Neural cell (in vitro differentiated cells): ENCODE results near the gene DPEP2. TPM values are rescaled to one million over a fixed set of nuclear protein-coding genes. Genes with fewer than 3 reads are reported as not detected.

Source experiments
- H2AFZ ChIP-seq: fragments of 200-600, 300-800 bp; sonication (generic), shearing (Covaris generic); 2 replicates; pipeline ENCODE4 v1.6.0; 2014; ENCODE audit warnings: low read depth, mild to moderate bottlenecking, antibody characterized with exemption, low read length, moderate library complexity
- H3F3A ChIP-seq: fragments of 200-600 bp; shearing (Covaris generic); 2 replicates; pipeline ENCODE4 v1.6.1; 2016; ENCODE audit warnings: mild to moderate bottlenecking, moderate library complexity, mixed read lengths, antibody characterized with exemption, low read length; ENCODE audit not compliant: insufficient read depth, poor library complexity, severe bottlenecking
- H3K27ac ChIP-seq: fragments of 200-600, 300-800 bp; sonication (generic), shearing (Covaris generic); 2 replicates; pipeline ENCODE4 v1.5.1; 2014; ENCODE audit warnings: mild to moderate bottlenecking, low read length, moderate library complexity
- H3K27me3 ChIP-seq: fragments of 300-800, 200-600 bp; sonication (generic), shearing (Covaris generic); 2 replicates; pipeline ENCODE4 v1.6.0; 2014; ENCODE audit warnings: mild to moderate bottlenecking, low read depth, low read length, moderate library complexity; ENCODE audit not compliant: insufficient read depth
- H3K36me3 ChIP-seq: fragments of 300-800, 200-600 bp; sonication (generic), shearing (Covaris generic); 2 replicates; pipeline ENCODE4 v1.5.1; 2014; ENCODE audit warnings: mild to moderate bottlenecking, antibody characterized with exemption, low read length, moderate library complexity; ENCODE audit not compliant: insufficient read depth
- H3K4me2 ChIP-seq: fragments of 300-800, 200-600 bp; sonication (generic), shearing (Covaris generic); 2 replicates; pipeline ENCODE4 v1.6.0; 2014; ENCODE audit warnings: mild to moderate bottlenecking, low read length
- H3K4me3 ChIP-seq: fragments of 300-800, 200-600 bp; sonication (generic), shearing (Covaris generic); 2 replicates; pipeline ENCODE4 v1.5.1; 2014; ENCODE audit warnings: mild to moderate bottlenecking, low read length, moderate library complexity
- H3K79me2 ChIP-seq: fragments of 200-600 bp; shearing (Covaris generic); replicated peaks from 2 replicates; pipeline ENCODE4 v1.6.0; 2014; ENCODE audit warnings: mild to moderate bottlenecking, low read length, moderate library complexity; ENCODE audit not compliant: insufficient read depth
- H3K9ac ChIP-seq: fragments of 300-800, 200-600 bp; sonication (generic), shearing (Covaris generic); 2 replicates; pipeline ENCODE4 v1.6.1; 2016; ENCODE audit warnings: mild to moderate bottlenecking, low read length, mixed read lengths
- H3K9me2 ChIP-seq: fragments of 200-600 bp; shearing (Covaris generic); 2 replicates; pipeline ENCODE4 v1.6.1; 2016; ENCODE audit warnings: mild to moderate bottlenecking, low read length, mixed read lengths; ENCODE audit not compliant: insufficient read depth
- H3K9me3 ChIP-seq: fragments of 200-600, 300-800 bp; sonication (generic), shearing (Covaris generic); 2 replicates; pipeline ENCODE4 v1.6.1; 2016; ENCODE audit warnings: mild to moderate bottlenecking, mixed run types, low read length, moderate library complexity, mixed read lengths
- H4K20me1 ChIP-seq: fragments of 200-600 bp; shearing (Covaris generic); 2 replicates; pipeline ENCODE4 v1.6.1; 2016; ENCODE audit warnings: mild to moderate bottlenecking, mixed run types; ENCODE audit not compliant: insufficient read depth
- CTCF ChIP-seq: fragments of 450-650 bp; IDR thresholded peaks from 2 replicates; pipeline ENCODE4 v1.5.1; 2014; ENCODE audit warnings: antibody characterized with exemption, mild to moderate bottlenecking, moderate library complexity; ENCODE audit not compliant: poor library complexity, severe bottlenecking
- EP300 ChIP-seq: fragments of 450-650 bp; conservative IDR thresholded peaks from 2 replicates; pipeline ENCODE4 v1.6.1; 2014; ENCODE audit warnings: antibody characterized with exemption, mild to moderate bottlenecking, moderate library complexity; ENCODE audit not compliant: poor library complexity, severe bottlenecking
- EZH2 ChIP-seq: fragments of 200-600, 300-800 bp; shearing (Covaris generic), sonication (generic); IDR thresholded peaks from 2 replicates; pipeline ENCODE4 v1.6.1; 2014; ENCODE audit warnings: antibody characterized with exemption, low read length, borderline replicate concordance, mild to moderate bottlenecking; ENCODE audit not compliant: insufficient read depth, poor library complexity, severe bottlenecking
- MXI1 ChIP-seq: fragments of 450-650 bp; conservative IDR thresholded peaks from 2 replicates; pipeline ENCODE4 v1.6.1; 2014; ENCODE audit warnings: antibody characterized with exemption, mild to moderate bottlenecking; ENCODE audit not compliant: poor library complexity, severe bottlenecking
- POLR2AphosphoS5 ChIP-seq: IDR thresholded peaks from 2 replicates; pipeline ENCODE4 v1.6.1; 2012
- RAD21 ChIP-seq: fragments of 450-650 bp; conservative IDR thresholded peaks from 2 replicates; pipeline ENCODE4 v1.6.1; 2014; ENCODE audit warnings: antibody characterized with exemption, mild to moderate bottlenecking, moderate library complexity
- SMC3 ChIP-seq: fragments of 450-650 bp; conservative IDR thresholded peaks from 2 replicates; pipeline ENCODE4 v1.6.1; 2014; ENCODE audit warnings: antibody characterized with exemption, mild to moderate bottlenecking, moderate library complexity; ENCODE audit not compliant: poor library complexity
- TAF1 ChIP-seq: IDR thresholded peaks from 2 replicates; pipeline ENCODE4 v1.6.1; 2012; ENCODE audit warnings: low read depth
- polyA plus RNA-seq: library from polyadenylated mRNA; depleted of rRNA; stranded (reverse); fragments of >200 nt; gene quantifications from 2 replicates; pipeline ENCODE4 v1.2.3, GENCODE V29; 2014
- TF ChIP-seq, protein P1 (sequence below): IDR thresholded peaks from 2 replicates; pipeline ENCODE4 v1.6.1; 2012; ENCODE audit warnings: borderline replicate concordance

DPEP2 gene
- polyA plus RNA-seq, 1 donor from 2014 or later, result not detected

- Histone ChIP-seq H2AFZ (no peak overlapping the region), H3K9me2 (no peaks in the 10 kb centered on the region), H3K79me2 (no peaks in the 10 kb centered on the region), H3K36me3 (no peaks in the 10 kb centered on the region), H3K9ac (no peak overlapping the region), H3K4me2 (no peak overlapping the region), H3K4me3 (no peak overlapping the region), H3K9me3 (no peaks in the 10 kb centered on the region), H3F3A (no peaks in the 10 kb centered on the region), H4K20me1 (no peaks in the 10 kb centered on the region), H3K27ac (no peak overlapping the region), H3K27me3 (no peaks in the 10 kb centered on the region)
- no peak for TF ChIP-seq CTCF
- no peak for TF ChIP-seq MXI1
- no peak for TF ChIP-seq TAF1
- TF ChIP-seq SMC3, result no peak
Measured at GRCh38 chr16:67948015-67948414, 51.3 kb downstream of the DPEP2 start.

- Histone ChIP-seq H2AFZ (no peak overlapping the region), H3K9ac (no peak overlapping the region), H3K4me3 (no peak overlapping the region), H3K27me3 (no peaks in the 10 kb centered on the region), H3K9me2 (no peaks in the 10 kb centered on the region), H3K27ac (no peak overlapping the region), H3F3A (no peaks in the 10 kb centered on the region), H3K9me3 (no peaks in the 10 kb centered on the region), H3K79me2 (no peaks in the 10 kb centered on the region), H3K36me3 (no peaks in the 10 kb centered on the region), H4K20me1 (no peaks in the 10 kb centered on the region), H3K4me2 (no peak overlapping the region)
- TF ChIP-seq TAF1 (no peak), CTCF (no peak), EP300 (no peak), MXI1 (no peak), EZH2 (no peak), SMC3 (no peak), POLR2AphosphoS5 (no peak), RAD21 (no peak)
- TF ChIP-seq, protein P1, sequence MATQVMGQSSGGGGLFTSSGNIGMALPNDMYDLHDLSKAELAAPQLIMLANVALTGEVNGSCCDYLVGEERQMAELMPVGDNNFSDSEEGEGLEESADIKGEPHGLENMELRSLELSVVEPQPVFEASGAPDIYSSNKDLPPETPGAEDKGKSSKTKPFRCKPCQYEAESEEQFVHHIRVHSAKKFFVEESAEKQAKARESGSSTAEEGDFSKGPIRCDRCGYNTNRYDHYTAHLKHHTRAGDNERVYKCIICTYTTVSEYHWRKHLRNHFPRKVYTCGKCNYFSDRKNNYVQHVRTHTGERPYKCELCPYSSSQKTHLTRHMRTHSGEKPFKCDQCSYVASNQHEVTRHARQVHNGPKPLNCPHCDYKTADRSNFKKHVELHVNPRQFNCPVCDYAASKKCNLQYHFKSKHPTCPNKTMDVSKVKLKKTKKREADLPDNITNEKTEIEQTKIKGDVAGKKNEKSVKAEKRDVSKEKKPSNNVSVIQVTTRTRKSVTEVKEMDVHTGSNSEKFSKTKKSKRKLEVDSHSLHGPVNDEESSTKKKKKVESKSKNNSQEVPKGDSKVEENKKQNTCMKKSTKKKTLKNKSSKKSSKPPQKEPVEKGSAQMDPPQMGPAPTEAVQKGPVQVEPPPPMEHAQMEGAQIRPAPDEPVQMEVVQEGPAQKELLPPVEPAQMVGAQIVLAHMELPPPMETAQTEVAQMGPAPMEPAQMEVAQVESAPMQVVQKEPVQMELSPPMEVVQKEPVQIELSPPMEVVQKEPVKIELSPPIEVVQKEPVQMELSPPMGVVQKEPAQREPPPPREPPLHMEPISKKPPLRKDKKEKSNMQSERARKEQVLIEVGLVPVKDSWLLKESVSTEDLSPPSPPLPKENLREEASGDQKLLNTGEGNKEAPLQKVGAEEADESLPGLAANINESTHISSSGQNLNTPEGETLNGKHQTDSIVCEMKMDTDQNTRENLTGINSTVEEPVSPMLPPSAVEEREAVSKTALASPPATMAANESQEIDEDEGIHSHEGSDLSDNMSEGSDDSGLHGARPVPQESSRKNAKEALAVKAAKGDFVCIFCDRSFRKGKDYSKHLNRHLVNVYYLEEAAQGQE, result no peak
Measured at GRCh38 chr16:67946966-67947558, 52.2 kb downstream of the DPEP2 start.
